Endodermal cell (in vitro differentiated cells): ENCODE measurements around the gene ZYG11A. TPM values are rescaled to one million over a fixed set of nuclear protein-coding genes. Genes with fewer than 3 reads are reported as not detected.

Source experiments
- DNase-seq: peaks from one replicate; pipeline ENCODE4 v3.0.0-alpha.2; 2017
- H3K27ac ChIP-seq: 2 replicates; pipeline ENCODE4 v1.5.1; 2013; ENCODE audit warnings: mild to moderate bottlenecking, low read depth, low read length, moderate library complexity
- H3K27me3 ChIP-seq: 2 replicates; pipeline ENCODE4 v1.6.1; 2013; ENCODE audit warnings: mild to moderate bottlenecking, low read length, moderate library complexity; ENCODE audit not compliant: insufficient read depth, control insufficient read depth, poor library complexity, severe bottlenecking
- H3K36me3 ChIP-seq: 2 replicates; pipeline ENCODE4 v1.7.0; 2013; ENCODE audit warnings: mild to moderate bottlenecking, low read length, moderate library complexity; ENCODE audit not compliant: control insufficient read depth, insufficient read depth
- H3K4me1 ChIP-seq: one replicate; pipeline ENCODE4 v1.7.0; 2013; ENCODE audit warnings: low read length; ENCODE audit not compliant: control insufficient read depth, insufficient read depth
- H3K4me3 ChIP-seq: 2 replicates; pipeline ENCODE4 v1.5.1; 2013; ENCODE audit warnings: mild to moderate bottlenecking, low read length, moderate library complexity
- H3K9ac ChIP-seq: 2 replicates; pipeline ENCODE4 v1.6.1; 2013; ENCODE audit warnings: mild to moderate bottlenecking, low read length, moderate library complexity; ENCODE audit not compliant: poor library complexity, severe bottlenecking; ENCODE audit errors: extremely low read depth
- H3K9me3 ChIP-seq: 2 replicates; pipeline ENCODE4 v1.6.1; 2013; ENCODE audit warnings: mild to moderate bottlenecking, low read length, moderate library complexity; ENCODE audit not compliant: control insufficient read depth
- H3K27ac Mint-ChIP-seq: 2 replicates; pipeline ENCODE4 v1.8.0; 2020; ENCODE audit warnings: mixed read lengths
- H3K27me3 Mint-ChIP-seq: 2 replicates; pipeline ENCODE4 v1.8.0; 2021; ENCODE audit warnings: mild to moderate bottlenecking, mixed read lengths; ENCODE audit not compliant: insufficient read depth
- H3K36me3 Mint-ChIP-seq: 2 replicates; pipeline ENCODE4 v1.8.0; 2020; ENCODE audit warnings: low read depth, mixed read lengths
- H3K4me1 Mint-ChIP-seq: 2 replicates; pipeline ENCODE4 v1.8.0; 2020; ENCODE audit warnings: mixed read lengths
- H3K4me3 Mint-ChIP-seq: 2 replicates; pipeline ENCODE4 v1.8.0; 2020; ENCODE audit warnings: mild to moderate bottlenecking, moderate library complexity, mixed read lengths
- H3K9me3 Mint-ChIP-seq: 2 replicates; pipeline ENCODE4 v1.8.0; 2020; ENCODE audit warnings: mild to moderate bottlenecking, mixed read lengths
- WGBS, 2 experiments: methylation state at CpG; one replicate each; pipeline versions ENCODE4 v1.1.5 to v1.1.7; 2013; ENCODE audit warnings: missing lambda C conversion rate in 2 of 2, mixed read lengths in 1 of 2; ENCODE audit not compliant: insufficient coverage in 1 of 2, insufficient read length in 1 of 2; 5-methylcytosine and 5-hydroxymethylcytosine counted together
- total RNA-seq, 2 donors: library from RNA; stranded (reverse); fragmentation: NEBNext Ultra II Directional in 1 of 2; extraction: Animal tissue kit (Norgen Biotek cat#: 25700) in 1 of 2; gene quantifications; 2 replicates in 1 of 2; 3 replicates in 1 of 2; pipeline ENCODE4 v1.2.1, GENCODE V29; 2021
- TF ChIP-seq, protein P1 (sequence below): fragments of 200-600 bp; sonication (generic); conservative IDR thresholded peaks from 2 replicates; pipeline ENCODE4 v1.5.0; 2021; ENCODE audit warnings: antibody characterized with exemption, mild to moderate bottlenecking

The ZYG11A gene
- total RNA-seq, 2 donors from 2014 or later: 1.5 to 3.2 TPM

DNA sequence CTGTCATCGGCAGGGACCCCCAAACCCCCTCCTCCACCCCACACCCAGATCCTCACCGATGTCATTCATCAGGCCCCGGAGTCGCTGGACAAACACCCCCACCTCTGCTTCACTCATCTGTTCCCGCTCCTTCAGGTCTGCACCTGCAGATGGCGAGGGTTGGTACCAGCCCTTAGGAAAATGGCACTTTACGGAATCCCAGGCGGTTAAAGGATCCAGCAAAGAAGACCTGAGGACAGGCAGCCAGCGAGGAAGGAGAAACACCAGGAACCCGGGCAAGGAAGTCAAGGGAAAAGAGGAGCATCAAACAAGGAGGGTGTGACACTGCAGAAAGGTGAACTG is 65.2 kb downstream of the ZYG11A start:
- H3K36me3 Mint-ChIP-seq: peaks cover 3% of the 10 kb centered on the region
- H3K4me3 Mint-ChIP-seq: no peak overlapping the region
- Histone ChIP-seq H3K27me3 (no peaks in the 10 kb centered on the region), H3K4me3 (no peak overlapping the region), H3K4me1 (peaks cover 13% of the 10 kb centered on the region), H3K9ac (no peak overlapping the region), H3K36me3 (no peaks in the 10 kb centered on the region), H3K27ac (no peak overlapping the region), H3K9me3 (no peaks in the 10 kb centered on the region)
- no peaks in the 10 kb centered on the region for H3K9me3 Mint-ChIP-seq
- 95 to 96% methylated on average over 3 to 10 of the region's 10 CpGs for WGBS, 2 experiments
- TF ChIP-seq, protein P1, sequence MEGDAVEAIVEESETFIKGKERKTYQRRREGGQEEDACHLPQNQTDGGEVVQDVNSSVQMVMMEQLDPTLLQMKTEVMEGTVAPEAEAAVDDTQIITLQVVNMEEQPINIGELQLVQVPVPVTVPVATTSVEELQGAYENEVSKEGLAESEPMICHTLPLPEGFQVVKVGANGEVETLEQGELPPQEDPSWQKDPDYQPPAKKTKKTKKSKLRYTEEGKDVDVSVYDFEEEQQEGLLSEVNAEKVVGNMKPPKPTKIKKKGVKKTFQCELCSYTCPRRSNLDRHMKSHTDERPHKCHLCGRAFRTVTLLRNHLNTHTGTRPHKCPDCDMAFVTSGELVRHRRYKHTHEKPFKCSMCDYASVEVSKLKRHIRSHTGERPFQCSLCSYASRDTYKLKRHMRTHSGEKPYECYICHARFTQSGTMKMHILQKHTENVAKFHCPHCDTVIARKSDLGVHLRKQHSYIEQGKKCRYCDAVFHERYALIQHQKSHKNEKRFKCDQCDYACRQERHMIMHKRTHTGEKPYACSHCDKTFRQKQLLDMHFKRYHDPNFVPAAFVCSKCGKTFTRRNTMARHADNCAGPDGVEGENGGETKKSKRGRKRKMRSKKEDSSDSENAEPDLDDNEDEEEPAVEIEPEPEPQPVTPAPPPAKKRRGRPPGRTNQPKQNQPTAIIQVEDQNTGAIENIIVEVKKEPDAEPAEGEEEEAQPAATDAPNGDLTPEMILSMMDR: no peak
- no peaks in the 10 kb centered on the region for H3K27me3 Mint-ChIP-seq
- peaks cover 19% of the 10 kb centered on the region for H3K4me1 Mint-ChIP-seq
- no peak overlapping the region for H3K27ac Mint-ChIP-seq
- no peak for DNase-seq

DNA sequence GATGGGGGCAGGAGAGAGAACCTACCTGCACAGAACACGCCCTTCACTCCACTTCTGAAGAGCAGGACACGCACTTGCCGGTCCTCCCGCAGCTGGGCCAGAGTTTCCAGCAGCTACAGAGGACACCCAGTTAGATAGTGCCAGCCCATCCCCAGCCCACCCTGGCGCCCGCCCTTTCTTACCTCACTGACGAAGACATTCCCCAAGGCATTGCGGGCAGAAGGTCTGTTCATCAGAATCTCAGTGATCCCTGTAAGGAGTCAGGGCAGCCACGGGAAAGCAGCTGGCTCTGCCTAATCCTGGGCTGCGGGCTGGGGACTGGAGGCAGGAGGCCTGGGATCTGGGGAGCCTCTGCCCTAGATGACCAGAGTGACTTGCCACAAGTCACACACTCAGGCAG is 69.0 kb downstream of the ZYG11A start:
- Mint-ChIP-seq H3K27me3 (no peaks in the 10 kb centered on the region), H3K4me3 (no peak overlapping the region), H3K27ac (no peak overlapping the region), H3K9me3 (no peaks in the 10 kb centered on the region), H3K4me1 (peaks cover 7% of the 10 kb centered on the region), H3K36me3 (peaks cover 3% of the 10 kb centered on the region)
- TF ChIP-seq, protein P1: no peak
- Histone ChIP-seq H3K27ac (no peak overlapping the region), H3K9ac (no peak overlapping the region), H3K9me3 (no peaks in the 10 kb centered on the region), H3K4me1 (no peaks in the 10 kb centered on the region), H3K36me3 (no peaks in the 10 kb centered on the region), H3K4me3 (no peak overlapping the region), H3K27me3 (no peaks in the 10 kb centered on the region)
- WGBS, 2 experiments: 91 to 94% methylated on average over 6 to 10 of the region's 10 CpGs
- DNase-seq: peak; percentile 41

DNA sequence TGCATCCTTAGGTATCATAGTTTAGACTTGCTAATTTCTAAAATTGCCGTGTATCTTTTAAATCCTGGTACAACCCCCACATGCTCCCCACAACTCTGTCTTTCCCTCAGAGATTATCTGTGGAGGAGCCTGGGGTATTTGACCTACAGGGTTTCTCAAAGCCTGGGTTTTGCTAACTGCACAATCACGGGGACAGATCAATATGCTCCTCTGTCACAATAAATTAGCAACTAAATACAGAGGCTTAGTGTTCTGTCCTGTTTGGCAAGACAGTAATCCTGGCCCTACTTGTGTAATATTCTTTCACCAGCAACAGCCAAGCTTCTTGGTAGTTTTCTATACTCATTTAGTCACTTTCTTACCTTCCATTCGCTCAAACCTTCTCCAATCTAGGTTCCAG is 70.5 kb downstream of the ZYG11A start:
- Histone ChIP-seq H3K36me3 (no peaks in the 10 kb centered on the region), H3K4me1 (no peaks in the 10 kb centered on the region), H3K27ac (no peak overlapping the region), H3K9me3 (no peaks in the 10 kb centered on the region), H3K4me3 (no peak overlapping the region), H3K9ac (no peak overlapping the region), H3K27me3 (no peaks in the 10 kb centered on the region)
- H3K27ac Mint-ChIP-seq: no peak overlapping the region
- H3K9me3 Mint-ChIP-seq: no peaks in the 10 kb centered on the region
- 97 to 98% methylated on average over 3 of the region's 3 CpGs for WGBS, 2 experiments
- peaks cover 7% of the 10 kb centered on the region for H3K4me1 Mint-ChIP-seq
- no peak overlapping the region for H3K4me3 Mint-ChIP-seq
- DNase-seq: no peak
- no peaks in the 10 kb centered on the region for H3K27me3 Mint-ChIP-seq
- no peaks in the 10 kb centered on the region for H3K36me3 Mint-ChIP-seq
- TF ChIP-seq, protein P1: no peak
